HG03196 (cell line): ENCODE results near the gene C4orf46.
"Not testable (repeated sequence)": the region's sequence is repeated elsewhere in the genome, so short reads cannot be mapped to it uniquely, and the experiment has no call there.

Experiments
- ATAC-seq: cut with Tn5 transposase; IDR thresholded peaks from one replicate; pipeline ENCODE4 v1.9.1; 2021; ENCODE audit not compliant: unreplicated experiment

The C4orf46 gene

DNA sequence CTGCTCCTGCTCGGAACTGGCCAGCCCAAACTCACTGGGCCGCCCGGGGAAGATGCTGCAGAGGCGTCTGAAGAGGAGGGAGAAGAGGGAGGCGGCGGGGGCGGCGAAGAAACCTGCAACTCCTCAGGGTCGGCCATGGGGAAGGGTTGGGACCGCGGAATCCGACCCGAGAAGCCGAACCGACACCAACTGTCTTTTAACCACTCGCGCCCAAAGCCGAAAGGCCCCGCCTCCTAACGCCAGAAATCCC, at the start of gene C4orf46:
Gene C4orf46 (minus strand): TSS at position 223 of the 250 bp plus-strand sequence. CDS start 86 bp downstream, at position 137.
- ATAC-seq, result no peak

DNA sequence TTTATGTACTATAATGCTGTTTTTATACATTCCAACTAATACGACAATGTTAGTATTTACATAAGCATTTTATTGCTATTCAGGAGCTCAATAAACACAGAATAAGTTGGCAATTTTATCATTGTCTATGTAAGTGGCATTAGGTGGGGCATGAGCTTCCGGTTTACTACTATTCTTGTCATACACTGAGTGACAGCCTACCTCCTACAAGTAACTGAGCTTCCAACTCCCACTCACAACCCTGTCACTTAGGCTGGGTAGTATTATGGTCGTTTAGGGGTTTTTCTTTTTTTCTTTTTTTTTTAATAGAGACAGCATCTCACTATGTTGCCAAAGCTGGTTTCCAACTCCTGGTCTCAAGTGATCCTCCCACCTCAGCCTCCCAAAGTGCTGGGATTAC, 44.1 kb upstream of the C4orf46 start:
- no peak for ATAC-seq

DNA sequence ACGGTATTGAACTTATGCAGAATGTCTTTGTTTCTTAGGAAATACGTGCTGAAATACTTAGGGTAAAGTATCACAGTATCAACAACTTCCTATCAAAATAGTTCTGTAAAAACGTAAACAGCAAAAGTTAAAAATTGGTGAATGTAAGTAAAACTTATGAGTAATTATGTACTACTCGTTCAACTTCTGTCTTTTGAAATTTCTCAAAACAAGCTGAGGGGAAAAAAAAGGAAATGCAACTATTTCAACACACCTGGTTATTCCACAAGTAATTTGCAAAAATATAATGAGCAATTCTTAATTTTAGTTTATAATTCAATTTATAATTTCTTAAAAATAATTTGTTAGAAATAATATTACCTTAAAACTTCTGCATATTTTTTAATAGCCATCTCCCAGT, 43.2 kb upstream of the C4orf46 start:
- no peak for ATAC-seq

DNA sequence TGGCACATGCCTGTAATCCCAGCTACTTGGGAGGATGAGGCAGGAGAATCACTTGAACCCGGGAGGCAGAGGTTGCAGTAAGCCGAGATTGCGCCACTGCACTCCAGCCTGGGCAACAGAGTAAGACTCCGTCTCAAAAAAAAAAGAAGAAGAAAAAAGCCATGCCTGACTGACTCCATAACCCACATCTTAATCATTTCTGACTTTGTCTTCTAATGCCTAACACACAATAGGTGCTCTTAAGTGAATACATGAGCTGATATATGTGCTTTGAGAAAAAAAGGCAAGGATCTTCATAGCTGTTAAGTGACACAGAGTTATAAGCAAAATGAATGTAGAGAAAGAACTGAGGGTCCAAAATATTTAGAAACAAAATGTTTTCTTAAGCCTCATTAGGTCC, 40.9 kb upstream of the C4orf46 start:
- ATAC-seq, result not testable (repeated sequence)

DNA sequence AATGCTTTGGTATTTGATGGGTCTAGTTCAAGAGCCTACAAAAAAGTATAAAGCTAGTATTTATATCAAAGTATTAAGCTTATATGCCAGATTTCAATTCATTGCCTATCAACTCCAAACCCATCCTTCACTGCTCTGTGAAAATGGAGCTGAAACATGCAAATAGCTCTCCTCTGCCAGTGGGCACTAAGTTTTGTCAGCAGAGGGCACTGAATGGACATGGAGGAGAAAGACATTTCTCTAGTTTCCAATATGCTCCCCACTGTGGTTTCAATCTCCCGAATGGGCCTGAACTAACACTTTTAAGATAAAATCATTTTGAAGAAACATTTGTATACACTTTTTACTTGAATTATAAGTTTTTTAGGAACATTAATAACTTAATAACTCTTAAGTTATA, 39.1 kb upstream of the C4orf46 start:
- no peak for ATAC-seq

DNA sequence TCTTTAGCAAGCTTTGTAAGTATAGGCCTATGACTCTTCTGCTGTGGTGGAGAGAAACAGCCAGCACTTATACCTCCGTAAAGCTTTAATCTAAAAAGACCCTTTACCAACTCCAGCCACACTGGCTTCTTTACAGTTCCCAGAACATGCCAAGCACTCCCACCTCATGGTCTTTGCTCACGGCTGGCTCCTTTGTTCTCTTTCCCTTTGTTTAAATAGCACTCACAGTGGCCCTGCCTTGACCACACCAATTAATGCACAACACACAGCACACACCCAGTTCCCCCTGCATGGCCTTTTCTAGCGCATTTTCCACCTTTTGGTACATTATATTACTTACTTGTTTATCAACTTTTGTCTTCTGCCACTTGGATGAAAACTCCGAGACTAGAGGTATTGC, 32.6 kb upstream of the C4orf46 start:
- ATAC-seq, result no peak

DNA sequence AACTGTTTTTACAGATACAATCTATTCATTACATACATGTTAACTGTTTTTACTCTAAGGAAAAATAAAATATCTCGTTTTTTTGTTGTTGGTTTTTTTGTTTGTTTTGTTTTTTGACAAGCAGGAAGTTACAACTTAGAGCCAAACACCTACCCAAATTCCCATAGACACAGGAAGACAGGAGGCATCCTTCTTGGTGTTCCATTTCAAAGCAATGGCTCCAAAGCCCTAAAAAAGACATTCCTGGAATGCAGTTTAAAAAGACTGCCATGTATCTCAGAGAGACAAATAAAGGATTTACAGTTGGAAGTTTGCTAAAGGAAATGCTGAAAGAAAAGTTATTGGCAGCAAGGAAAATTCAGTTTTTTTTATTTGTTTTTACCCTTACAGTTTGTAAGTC, 17.1 kb upstream of the C4orf46 start:
- no peak for ATAC-seq

DNA sequence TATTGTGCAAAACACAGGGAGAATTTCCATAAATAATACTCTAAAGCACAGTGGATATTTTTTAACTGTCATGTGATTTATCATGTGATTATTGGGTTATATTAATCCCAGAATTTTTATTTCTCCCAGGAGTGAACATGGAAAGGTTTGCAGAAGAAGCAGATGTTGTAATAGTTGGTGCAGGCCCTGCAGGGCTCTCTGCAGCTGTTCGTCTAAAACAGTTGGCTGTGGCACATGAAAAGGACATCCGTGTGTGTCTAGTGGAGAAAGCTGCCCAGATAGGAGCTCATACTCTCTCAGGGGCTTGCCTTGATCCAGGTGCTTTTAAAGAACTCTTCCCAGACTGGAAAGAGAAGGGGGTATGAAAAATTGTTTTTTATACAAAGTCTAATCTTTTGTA, 10.4 kb upstream of the C4orf46 start:
- ATAC-seq, result no peak

DNA sequence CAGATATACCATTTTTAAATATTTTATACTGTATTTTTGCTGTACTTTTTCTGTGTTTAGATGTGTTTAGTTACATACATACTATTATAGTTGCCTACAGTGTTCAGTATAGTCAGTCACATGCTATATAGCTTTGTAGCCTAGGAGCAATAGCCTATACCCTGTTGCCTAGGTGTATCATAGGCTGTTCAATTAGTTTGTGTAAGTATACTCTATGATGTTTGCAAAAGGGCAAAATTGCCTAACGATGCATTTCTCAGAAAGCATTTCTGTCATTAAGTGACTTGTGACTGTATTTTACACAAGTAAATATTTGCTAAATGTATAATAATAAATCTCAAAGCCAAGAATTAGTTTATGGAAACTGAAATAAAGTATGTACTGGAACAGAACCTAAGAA, 9.9 kb upstream of the C4orf46 start:
- ATAC-seq, result no peak

DNA sequence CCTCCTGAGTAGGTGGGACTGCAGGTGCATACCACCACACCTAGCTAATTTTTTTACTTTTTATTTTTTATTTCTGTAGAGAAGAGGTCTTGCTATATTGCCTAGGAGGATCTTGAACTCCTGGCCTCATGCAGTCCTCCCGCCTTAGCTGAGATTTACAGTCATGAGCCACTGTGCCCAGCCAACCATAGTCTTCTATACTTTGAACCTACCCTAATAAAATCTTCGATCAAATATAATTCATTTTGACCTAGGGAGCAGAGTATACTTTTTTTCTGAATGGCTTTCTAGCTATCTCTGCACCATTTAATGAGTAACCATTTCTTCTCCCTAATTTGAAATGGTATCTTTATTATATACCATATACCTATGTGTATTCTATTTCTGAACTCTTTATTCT, 7.1 kb upstream of the C4orf46 start:
- ATAC-seq, result no peak

DNA sequence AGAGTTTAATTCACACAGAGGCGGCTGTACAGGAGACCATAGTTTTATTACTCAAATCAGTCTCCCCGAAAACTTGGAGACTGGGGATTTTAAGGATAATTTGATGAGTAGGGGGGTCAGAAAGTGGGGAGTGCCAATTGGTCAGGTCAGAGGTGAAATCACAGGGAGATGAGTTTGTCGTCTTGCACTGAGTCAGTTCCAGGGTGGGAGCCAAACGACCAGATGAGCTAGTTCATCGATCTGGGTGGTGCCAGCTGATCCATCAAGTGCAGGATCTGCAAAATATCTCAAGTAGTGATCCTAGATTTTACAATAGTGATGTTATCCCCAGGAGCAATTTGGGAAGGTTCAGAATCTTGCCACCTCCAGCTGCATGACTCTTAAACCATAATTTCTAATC, 4.4 kb upstream of the C4orf46 start:
- no peak for ATAC-seq

DNA sequence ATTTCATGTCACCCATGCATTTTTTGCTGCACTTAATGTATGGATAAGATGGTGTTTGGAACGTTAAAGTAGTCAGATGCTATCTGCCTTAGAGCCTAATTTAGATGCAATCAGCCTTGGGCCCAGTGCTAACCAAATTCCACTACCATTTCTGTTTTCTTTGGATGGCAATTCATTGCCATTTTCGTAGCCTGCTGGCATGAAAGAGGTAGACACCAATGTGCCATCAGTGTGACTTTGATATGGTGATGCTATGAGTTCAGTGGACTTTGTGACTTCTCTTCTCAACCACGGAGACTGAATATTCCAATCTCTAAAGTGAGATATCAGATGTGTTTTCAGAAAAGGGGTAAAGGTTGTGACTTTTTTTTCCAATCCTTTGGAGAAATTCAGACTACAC, 1.9 kb upstream of the C4orf46 start:
- ATAC-seq, result no peak

DNA sequence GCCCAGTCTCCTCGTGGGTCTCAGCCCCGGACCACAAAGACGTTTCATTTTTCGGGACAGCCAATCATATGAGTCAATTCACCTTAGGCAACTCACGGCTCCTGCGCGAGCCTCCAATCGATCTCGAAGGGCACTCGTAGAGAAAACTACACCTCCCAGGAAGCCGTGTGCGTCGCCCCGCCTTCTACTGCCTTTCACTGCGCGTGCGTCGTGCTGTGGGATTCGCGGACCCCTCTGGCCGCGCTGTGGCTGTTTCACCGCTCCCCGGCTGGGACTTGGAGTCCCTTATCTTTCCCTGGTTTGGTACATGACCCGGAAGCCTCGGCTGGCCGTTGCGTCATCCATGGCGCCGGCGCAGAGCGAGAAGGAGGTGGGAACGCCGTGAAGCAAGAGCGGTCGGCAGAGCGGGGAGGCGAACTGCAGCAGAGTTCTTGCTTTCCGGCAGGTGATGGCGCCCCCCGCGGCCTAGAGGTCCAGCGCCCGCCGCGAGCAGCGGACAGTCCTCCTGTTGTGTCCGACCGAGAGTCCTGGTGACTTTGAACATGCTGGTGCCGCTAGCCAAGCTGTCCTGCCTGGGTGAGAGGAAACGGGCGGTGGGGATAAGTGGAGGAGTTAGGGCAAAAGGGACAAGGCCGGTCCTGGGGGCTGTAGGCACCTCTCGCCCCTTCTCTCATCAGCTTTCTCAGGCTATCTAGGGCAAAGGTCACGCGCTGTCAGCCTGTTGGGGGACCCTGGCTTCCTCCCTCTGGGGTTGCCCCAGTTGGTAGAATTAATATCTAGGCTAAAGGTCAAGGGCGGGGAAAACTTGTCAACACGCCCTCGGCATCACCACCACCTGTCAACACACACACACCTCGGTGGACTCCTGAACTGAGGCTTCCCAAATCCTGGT, 474 bp upstream of the C4orf46 start, which contains the start of gene ETFDH:
Gene ETFDH (plus strand): TSS at position 382 of the 892 bp plus-strand sequence. CDS start 161 bp downstream, at position 543.
- peak; percentile 91 for ATAC-seq

DNA sequence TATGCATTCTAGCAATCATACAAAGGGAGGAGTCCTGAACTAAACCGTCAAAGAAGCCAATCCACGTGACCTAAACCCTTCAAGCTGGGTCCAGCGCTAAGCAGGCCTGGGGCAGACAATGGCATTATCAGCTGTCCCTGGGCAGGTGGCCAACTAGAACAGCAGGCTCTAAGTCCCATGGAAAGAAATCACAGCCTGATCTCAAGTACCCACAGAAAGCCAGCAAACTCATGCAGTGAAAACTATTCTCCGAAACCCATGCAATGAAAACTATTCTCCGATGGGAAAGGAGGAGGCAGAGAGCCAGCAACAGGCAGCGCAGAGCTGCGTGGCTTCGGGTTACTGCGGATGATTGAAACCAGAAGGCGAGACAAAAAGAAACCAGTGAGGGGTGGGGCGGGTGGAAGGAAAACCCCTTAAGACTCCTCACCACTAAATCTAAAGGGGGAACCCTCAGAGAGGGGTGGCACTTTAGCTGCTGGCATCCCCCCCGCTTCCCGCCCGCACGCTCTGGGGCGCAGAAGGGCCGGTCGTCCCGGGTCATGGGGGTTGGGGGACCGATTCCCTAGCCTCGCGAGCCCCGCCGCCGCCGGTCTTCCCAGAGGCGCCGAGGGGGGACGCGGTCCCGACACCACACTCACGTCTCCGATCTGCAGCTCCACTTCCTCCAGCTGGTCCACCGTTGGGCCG, 567 bp downstream of the C4orf46 start:
- ATAC-seq, result peak; percentile 34

DNA sequence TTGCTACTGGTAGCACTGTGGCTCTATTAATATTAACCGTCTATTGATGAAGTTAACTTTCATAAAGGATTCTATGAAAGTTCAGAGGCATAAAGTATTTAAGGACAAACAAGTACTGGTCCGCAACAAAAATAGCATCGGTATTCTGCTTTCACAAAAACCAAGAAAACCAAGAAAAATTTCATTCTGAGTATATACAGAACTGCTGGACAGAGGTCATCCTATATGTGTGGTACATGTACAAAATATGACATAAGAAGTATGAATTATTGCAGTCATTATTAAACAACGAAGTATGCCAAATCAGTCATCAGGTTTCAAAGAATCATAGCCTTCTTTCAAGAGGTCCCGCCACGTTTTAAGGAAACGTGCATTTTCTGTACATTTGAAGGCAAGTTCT, 2.4 kb downstream of the C4orf46 start:
- ATAC-seq, result no peak

DNA sequence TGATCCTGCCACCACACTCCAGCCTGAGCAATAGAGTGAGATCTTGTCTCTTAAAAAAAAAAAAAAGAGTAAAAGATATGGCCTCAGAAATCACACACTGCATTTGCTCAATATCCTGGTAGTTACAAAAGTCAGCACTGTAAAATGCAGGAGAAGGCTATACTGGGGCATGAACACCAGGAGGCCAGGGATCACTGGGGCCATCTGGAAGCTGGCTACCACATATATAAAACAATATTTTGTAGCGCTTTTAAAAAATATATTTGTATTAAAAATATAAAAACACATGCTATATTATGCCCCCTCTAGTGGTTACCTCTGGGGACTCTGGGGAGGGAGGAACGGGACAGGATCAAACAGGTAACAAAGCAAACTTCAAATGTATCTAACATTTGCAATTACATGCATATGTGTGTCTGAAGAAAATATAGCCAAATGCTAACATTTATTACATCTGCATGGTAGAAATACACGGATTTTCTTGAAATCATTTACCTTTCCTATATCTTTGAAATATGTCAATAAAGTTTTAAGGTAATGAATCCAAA, 4.0 kb downstream of the C4orf46 start:
- no peak for ATAC-seq

DNA sequence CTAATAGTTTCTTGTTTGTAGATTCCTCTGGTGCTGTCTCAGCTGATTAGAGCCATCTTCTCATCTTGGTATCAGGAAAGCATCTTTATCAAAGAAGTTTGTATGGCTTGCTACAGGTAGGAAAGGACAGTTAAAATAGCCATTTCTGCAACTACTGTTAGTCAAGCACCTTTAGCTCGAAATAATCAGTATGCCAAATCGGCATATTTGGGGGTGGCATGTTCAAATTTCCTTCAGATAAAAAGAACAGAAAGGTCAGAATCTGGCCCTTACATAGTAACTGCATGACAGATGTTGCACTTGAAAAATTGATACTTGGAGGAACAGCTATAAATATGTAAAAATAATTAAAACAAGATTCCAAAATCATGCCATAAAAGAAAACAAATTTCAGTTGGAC, 4.8 kb downstream of the C4orf46 start:
- no peak for ATAC-seq

DNA sequence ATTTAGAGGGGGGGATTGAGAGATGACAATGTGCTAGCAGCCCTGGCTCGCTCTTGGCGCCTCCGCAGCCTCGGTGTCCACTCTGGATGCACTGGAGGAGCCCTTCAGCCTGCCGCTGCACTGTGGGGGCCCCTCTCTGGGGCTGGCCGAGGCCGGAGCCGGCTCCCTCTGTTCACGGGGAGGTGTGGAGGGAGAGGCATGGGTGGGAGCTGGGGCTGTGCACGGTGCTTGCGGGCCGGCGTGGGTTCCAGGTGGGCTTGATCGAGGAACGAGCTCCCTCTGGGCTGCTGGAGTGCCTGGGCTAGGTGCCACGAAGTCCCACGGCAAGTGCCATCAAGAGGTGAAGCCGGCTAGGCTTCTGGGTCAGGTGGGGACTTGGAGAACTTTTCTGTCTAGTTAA, 6.9 kb downstream of the C4orf46 start:
- ATAC-seq, result no peak

DNA sequence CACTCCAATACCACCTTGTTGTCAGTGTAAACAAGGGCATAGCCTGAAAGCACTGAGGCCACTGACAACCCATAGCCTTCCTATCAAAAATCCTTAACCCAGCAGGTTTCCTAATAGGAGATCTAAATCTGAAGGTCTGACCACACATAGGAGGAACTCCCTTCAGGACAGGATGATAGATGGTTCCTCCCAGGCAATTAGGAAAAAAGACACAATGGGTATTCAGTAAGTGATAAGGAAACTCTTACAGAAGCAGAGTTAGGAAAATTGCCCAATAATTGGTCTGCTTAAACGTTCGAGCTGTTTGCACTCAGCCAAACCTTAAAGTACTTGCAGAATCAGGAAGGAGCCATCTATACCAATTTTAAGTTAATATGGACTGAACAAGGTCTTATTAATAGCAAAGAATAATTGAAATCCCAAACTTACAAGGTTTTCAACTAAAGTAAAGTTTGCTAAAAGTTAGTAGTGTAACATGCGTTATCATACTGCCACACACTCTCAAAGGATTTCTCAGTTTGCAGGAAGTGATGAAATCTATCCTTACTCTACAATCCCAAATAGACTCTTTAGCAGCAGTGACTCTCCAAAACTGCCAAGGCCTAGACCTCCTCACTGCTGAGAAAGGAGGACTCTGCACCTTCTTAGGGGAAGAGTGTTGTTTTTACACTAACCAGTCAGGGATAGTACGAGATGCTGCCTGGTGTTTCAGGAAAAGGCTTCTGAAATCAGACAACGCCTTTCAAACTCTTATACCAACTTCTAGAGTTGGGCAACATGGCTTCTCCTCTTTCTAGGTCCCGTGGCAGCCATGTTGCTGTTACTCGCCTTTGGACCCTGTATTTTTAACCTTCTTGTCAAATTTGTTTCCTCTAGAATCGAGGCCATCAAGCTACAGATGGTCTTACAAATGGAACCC, 7.7 kb downstream of the C4orf46 start:
- not testable (repeated sequence) for ATAC-seq

DNA sequence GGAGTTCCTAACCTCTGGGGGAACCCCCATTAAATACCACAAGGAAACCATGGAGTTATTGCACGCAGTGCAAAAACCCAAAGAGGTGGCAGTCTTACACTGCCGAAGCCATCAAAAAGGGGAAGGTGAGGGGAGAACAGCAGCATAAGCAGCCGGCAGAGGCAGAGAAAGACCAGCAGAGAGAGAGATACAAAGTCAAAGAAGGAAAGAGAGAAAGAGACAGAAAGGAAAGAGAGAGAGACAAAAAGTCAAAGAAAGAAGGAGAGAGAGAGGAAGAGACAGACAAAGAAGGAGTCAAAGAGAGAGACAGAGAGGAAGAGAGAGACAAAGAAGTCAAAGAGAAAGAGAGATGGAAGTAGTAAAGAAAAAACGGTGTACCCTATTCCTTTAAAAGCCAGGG, 8.4 kb downstream of the C4orf46 start:
- not testable (repeated sequence) for ATAC-seq

DNA sequence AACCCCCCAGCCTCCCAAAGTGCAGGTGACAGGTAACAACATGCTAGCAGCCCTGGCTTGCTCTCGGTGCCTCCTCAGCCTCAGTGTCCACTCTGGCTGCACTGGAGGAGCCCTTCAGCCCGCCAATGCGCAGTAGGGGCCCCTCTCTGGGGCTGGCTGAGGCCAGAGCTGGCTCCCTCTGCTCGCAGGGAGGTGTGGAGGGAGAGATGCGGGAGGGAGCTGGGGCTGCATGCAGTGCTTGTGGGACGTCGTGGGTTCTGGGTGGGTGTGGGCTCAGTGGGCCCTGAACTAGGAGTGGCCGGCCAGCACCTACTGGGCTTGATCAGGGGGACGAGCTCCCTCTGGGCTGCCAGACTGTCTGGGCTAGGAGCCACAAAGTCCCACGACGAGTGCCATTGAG, 14.4 kb downstream of the C4orf46 start:
- no peak for ATAC-seq
